ENCODE measurements around the gene SNRK. TPM values are rescaled to one million over a fixed set of nuclear protein-coding genes. Genes with fewer than 3 reads are reported as not detected.

The SNRK gene
- total RNA-seq, 1 donor from 2014 or later = 21.3 TPM

- TF ChIP-seq CTCF (IDR thresholded peaks at IDR 0.05; ENCODE audit: partially characterized antibody, unreplicated experiment) = no peak
- Mint-ChIP-seq H3K9me3 (ENCODE audit: unreplicated experiment) (no peaks in the 10 kb centered on the region), H3K36me3 (ENCODE audit: unreplicated experiment) (peaks cover 16% of the 10 kb centered on the region), H3K4me3 (ENCODE audit: unreplicated experiment) (no peak overlapping the region), H3K27ac (ENCODE audit: unreplicated experiment) (peak overlapping the region; percentile 23), H3K4me1 (ENCODE audit: low read depth, unreplicated experiment) (peaks cover 2% of the 10 kb centered on the region), H3K27me3 (ENCODE audit: unreplicated experiment) (peaks cover 2% of the 10 kb centered on the region)
- no peak for DNase-seq
Observed at GRCh38 chr3:43347774-43348173, 61.4 kb downstream of the SNRK start.

GRCh38 chr3:43348350-43348749 is 62.0 kb downstream of the SNRK start:
- Mint-ChIP-seq H3K27ac (ENCODE audit: unreplicated experiment) (no peak overlapping the region), H3K36me3 (ENCODE audit: unreplicated experiment) (peaks cover 21% of the 10 kb centered on the region), H3K27me3 (ENCODE audit: unreplicated experiment) (peaks cover 2% of the 10 kb centered on the region), H3K9me3 (ENCODE audit: unreplicated experiment) (peaks cover 1% of the 10 kb centered on the region), H3K4me3 (ENCODE audit: unreplicated experiment) (no peak overlapping the region), H3K4me1 (ENCODE audit: low read depth, unreplicated experiment) (peaks cover 2% of the 10 kb centered on the region)
- no peak for DNase-seq
- no peak for TF ChIP-seq CTCF (IDR thresholded peaks at IDR 0.05; ENCODE audit: partially characterized antibody, unreplicated experiment)

- peaks cover 2% of the 10 kb centered on the region for H3K27me3 Mint-ChIP-seq (ENCODE audit: unreplicated experiment)
- TF ChIP-seq CTCF (IDR thresholded peaks at IDR 0.05; ENCODE audit: partially characterized antibody, unreplicated experiment) = no peak
- no peak overlapping the region for H3K27ac Mint-ChIP-seq (ENCODE audit: unreplicated experiment)
- peaks cover 27% of the 10 kb centered on the region for H3K36me3 Mint-ChIP-seq (ENCODE audit: unreplicated experiment)
- peaks cover 3% of the 10 kb centered on the region for H3K9me3 Mint-ChIP-seq (ENCODE audit: unreplicated experiment)
- H3K4me3 Mint-ChIP-seq (ENCODE audit: unreplicated experiment) = no peak overlapping the region
- no peak for DNase-seq
- H3K4me1 Mint-ChIP-seq (ENCODE audit: low read depth, unreplicated experiment) = peaks cover 2% of the 10 kb centered on the region
Observed at GRCh38 chr3:43348852-43349574, 62.7 kb downstream of the SNRK start.

- peaks cover 2% of the 10 kb centered on the region for H3K4me1 Mint-ChIP-seq (ENCODE audit: low read depth, unreplicated experiment)
- peaks cover 2% of the 10 kb centered on the region for H3K27me3 Mint-ChIP-seq (ENCODE audit: unreplicated experiment)
- peaks cover 3% of the 10 kb centered on the region for H3K9me3 Mint-ChIP-seq (ENCODE audit: unreplicated experiment)
- H3K27ac Mint-ChIP-seq (ENCODE audit: unreplicated experiment) = no peak overlapping the region
- no peak overlapping the region for H3K4me3 Mint-ChIP-seq (ENCODE audit: unreplicated experiment)
- H3K36me3 Mint-ChIP-seq (ENCODE audit: unreplicated experiment) = peaks cover 34% of the 10 kb centered on the region
- DNase-seq = no peak
- no peak for TF ChIP-seq CTCF (IDR thresholded peaks at IDR 0.05; ENCODE audit: partially characterized antibody, unreplicated experiment)
Observed at GRCh38 chr3:43349716-43350115, 63.4 kb downstream of the SNRK start.

GRCh38 chr3:43353393-43353792 is 67.1 kb downstream of the SNRK start:
- TF ChIP-seq CTCF (IDR thresholded peaks at IDR 0.05; ENCODE audit: partially characterized antibody, unreplicated experiment) = no peak
- peaks cover 3% of the 10 kb centered on the region for H3K9me3 Mint-ChIP-seq (ENCODE audit: unreplicated experiment)
- peaks cover 30% of the 10 kb centered on the region for H3K36me3 Mint-ChIP-seq (ENCODE audit: unreplicated experiment)
- no peak for DNase-seq
- no peak overlapping the region for H3K27ac Mint-ChIP-seq (ENCODE audit: unreplicated experiment)
- H3K27me3 Mint-ChIP-seq (ENCODE audit: unreplicated experiment) = peaks cover 5% of the 10 kb centered on the region
- H3K4me3 Mint-ChIP-seq (ENCODE audit: unreplicated experiment) = no peak overlapping the region
- H3K4me1 Mint-ChIP-seq (ENCODE audit: low read depth, unreplicated experiment) = no peaks in the 10 kb centered on the region
